GM12878 (cell line): ENCODE measurements around the gene PEX16. TPM values are rescaled to one million over a fixed set of nuclear protein-coding genes. Genes with fewer than 3 reads are reported as not detected.

Source experiments
- ATAC-seq: fragments of 200-7000 bp; cut with Tn5 transposase; 3 replicates; pipeline ENCODE4 v1.9.1; 2020; ENCODE audit warnings: mild to moderate bottlenecking, moderate library complexity
- BruUV-seq: library from RNA; stranded (reverse); fragments of 400-500 nt; replicated peaks from 2 replicates; lab custom pipeline; 2021; lab: Mats Ljungman, UMichigan
- CTCF ChIA-PET: fragments of 300-600 bp; sonication (Branson Sonifier 250); formaldehyde crosslinking; extraction: SDS; loops from one replicate; lab custom pipeline; 2021; ENCODE audit warnings: inconsistent platforms; lab: Yijun Ruan, JAX
- POLR2A ChIA-PET: fragments of 350-600 bp; formaldehyde crosslinking; extraction: SDS; loops from one replicate; lab custom pipeline; 2021; ENCODE audit warnings: inconsistent platforms; lab: Charles Lee
- RAD21 ChIA-PET: fragments of 300-600 bp; sonication (Branson Sonifier 250); formaldehyde crosslinking; loops from one replicate; lab custom pipeline; 2023; ENCODE audit warnings: antibody characterized with exemption; ENCODE audit not compliant: unreplicated experiment; lab: Charles Lee
- SMC1A ChIA-PET: fragments of 300-600 bp; sonication (Branson Sonifier 250); formaldehyde crosslinking; loops from one replicate; lab custom pipeline; 2023; ENCODE audit not compliant: unreplicated experiment, uncharacterized antibody; lab: Charles Lee
- DNase-seq: peaks from one replicate; pipeline ENCODE4 v3.0.0-alpha.2; 2011; ENCODE audit warnings: low read depth, low spot score
- FAIRE-seq: peaks from 3 replicates; lab custom pipeline; 2011; peaks lifted over from hg19 to GRCh38; lab: Jason Lieb, UNC
- H2AFZ ChIP-seq: 2 replicates; pipeline ENCODE4 v1.6.0; 2011; ENCODE audit warnings: low read depth, low read length, control low read depth; ENCODE audit not compliant: control insufficient read depth
- H3K27ac ChIP-seq: 2 replicates; pipeline ENCODE4 v1.5.1; 2011; ENCODE audit warnings: control low read depth; ENCODE audit not compliant: control insufficient read depth, insufficient read depth
- H3K27me3 ChIP-seq, 2 experiments: replicated peaks in 1 of 2; 2 replicates each; pipeline versions ENCODE4 v1.6.0 to v1.6.1; 2011; ENCODE audit warnings: low read length in 1 of 2; ENCODE audit not compliant: control insufficient read depth in 2 of 2, insufficient read depth in 2 of 2
- H3K36me3 ChIP-seq, 2 experiments: 2 replicates each; pipeline ENCODE4 v1.5.1; 2011; ENCODE audit warnings: low read length in 1 of 2; ENCODE audit not compliant: control insufficient read depth in 2 of 2, insufficient read depth in 2 of 2
- H3K4me1 ChIP-seq: 2 replicates; pipeline ENCODE4 v1.6.1; 2011; ENCODE audit warnings: mild to moderate bottlenecking, low read length, moderate library complexity, mixed read lengths; ENCODE audit not compliant: control insufficient read depth, insufficient read depth
- H3K4me2 ChIP-seq: 2 replicates; pipeline ENCODE4 v1.6.0; 2011; ENCODE audit warnings: control low read depth; ENCODE audit not compliant: control insufficient read depth, insufficient read depth
- H3K4me3 ChIP-seq: fragments of 200-600 bp; sonication (generic); 2 replicates; pipeline ENCODE4 v1.5.1; 2016
- H3K79me2 ChIP-seq: 2 replicates; pipeline ENCODE4 v1.6.0; 2011; ENCODE audit warnings: low read length; ENCODE audit not compliant: control insufficient read depth, insufficient read depth
- H3K9ac ChIP-seq: 2 replicates; pipeline ENCODE4 v1.8.0; 2011; ENCODE audit warnings: low read length, control low read depth, mixed read lengths; ENCODE audit not compliant: control insufficient read depth, insufficient read depth
- H3K9me3 ChIP-seq: replicated peaks from 3 replicates; pipeline ENCODE4 v1.5.1; 2011; ENCODE audit warnings: mild to moderate bottlenecking, low read length; ENCODE audit not compliant: control insufficient read depth, insufficient read depth
- H4K20me1 ChIP-seq: 2 replicates; pipeline ENCODE4 v1.6.0; 2011; ENCODE audit not compliant: control insufficient read depth, insufficient read depth
- CHD2 ChIP-seq: IDR thresholded peaks from 2 replicates; pipeline ENCODE4 v1.6.1; 2011; ENCODE audit warnings: low read depth, low read length, improper control_type of control experiment, borderline replicate concordance
- CHD4 ChIP-seq: fragments of 200-600 bp; sonication (generic); IDR thresholded peaks from 2 replicates; pipeline ENCODE4 v1.6.1; 2016; ENCODE audit warnings: mild to moderate bottlenecking
- CREB1 ChIP-seq: IDR thresholded peaks from 2 replicates; pipeline ENCODE4 v1.6.1; 2012; ENCODE audit warnings: low read depth, mild to moderate bottlenecking, inconsistent platforms
- FOXK2 ChIP-seq: fragments of 450-650 bp; IDR thresholded peaks from 2 replicates; pipeline ENCODE4 v1.6.1; 2017; ENCODE audit warnings: mild to moderate bottlenecking, moderate library complexity
- IKZF2 ChIP-seq, 2 experiments: fragments of 450-650 bp; IDR thresholded peaks; 2 replicates each; pipeline ENCODE4 v1.6.1; 2017; ENCODE audit warnings: mild to moderate bottlenecking in 2 of 2, moderate library complexity in 2 of 2
- JUNB ChIP-seq: IDR thresholded peaks from 2 replicates; pipeline ENCODE4 v1.6.1; 2016; ENCODE audit warnings: antibody characterized with exemption, mild to moderate bottlenecking
- MXI1 ChIP-seq: fragments of 150-350 bp; IDR thresholded peaks from 2 replicates; pipeline ENCODE4 v1.6.1; 2011; ENCODE audit warnings: low read depth, mild to moderate bottlenecking, inconsistent platforms, low read length, improper control_type of control experiment
- MYB ChIP-seq: fragments of 150-350 bp; IDR thresholded peaks from 2 replicates; pipeline ENCODE4 v1.6.1; 2014; ENCODE audit warnings: mild to moderate bottlenecking, low read depth, low read length, borderline replicate concordance
- RFX5 ChIP-seq: IDR thresholded peaks from 2 replicates; pipeline ENCODE4 v1.6.1; 2011; ENCODE audit warnings: low read depth, low read length, improper control_type of control experiment
- TAF1 ChIP-seq: IDR thresholded peaks from 2 replicates; pipeline ENCODE4 v1.6.1; 2011; ENCODE audit warnings: mild to moderate bottlenecking, low read depth, low read length, borderline replicate concordance
- TCF3 ChIP-seq: IDR thresholded peaks from 2 replicates; pipeline ENCODE4 v1.6.1; 2012; ENCODE audit warnings: low read depth, mild to moderate bottlenecking, low read length, borderline replicate concordance; ENCODE audit not compliant: insufficient read depth
- WGBS: methylation state at CpG from one replicate; pipeline ENCODE4 v1.1.6; 2016; ENCODE audit warnings: low lambda C conversion rate; ENCODE audit not compliant: insufficient replicate concordance, insufficient coverage; ENCODE audit errors: missing lambda C conversion rate; 5-methylcytosine and 5-hydroxymethylcytosine counted together
- in situ Hi-C: fragments of 300-500 bp; cut with MboI; formaldehyde crosslinking; loops from 9 replicates; pipeline ENCODE4 v1.14.3; 2018; ENCODE audit warnings: mixed read lengths
- intact Hi-C: fragments of 100-400 bp; cut with micrococcal nuclease; formaldehyde crosslinking; loops from one replicate; pipeline ENCODE4 v1.14.2; 2022; ENCODE audit not compliant: unreplicated experiment
- polyA plus RNA-seq, 11 experiments: library from polyadenylated mRNA; depleted of rRNA in 4 of 11; unstranded in 6 of 11; stranded (reverse) in 5 of 11; fragments of >200 nt; fragmentation: Nextera tagmentation in 4 of 11; fragmentation: Illumina TruSeq in 1 of 11; extraction: Ambion mirVana in 4 of 11; extraction: Trizol in 1 of 11; gene quantifications; 1 replicate in 1 of 11; 2 replicates in 10 of 11; pipeline versions ENCODE4 v1.2.1 to v1.2.3, GENCODE V29; 2011 to 2016; ENCODE audit warnings: inconsistent platforms in 2 of 11, missing spikeins in 2 of 11, low read depth in 1 of 11
- total RNA-seq, 4 experiments: library from RNA; depleted of rRNA in 3 of 4; stranded (reverse); fragments of >200 nt in 3 of 4; fragmentation: Illumina TruSeq in 1 of 4; extraction: Trizol in 1 of 4; gene quantifications; 2 replicates each; pipeline versions ENCODE4 v1.2.1 to v1.2.3, GENCODE V29; 2013 to 2021
- TF ChIP-seq, protein P1 (sequence below): fragments of 450-650 bp; IDR thresholded peaks from 2 replicates; pipeline ENCODE4 v1.6.1; 2017; ENCODE audit warnings: antibody characterized with exemption, mild to moderate bottlenecking, moderate library complexity
- TF ChIP-seq, protein P2 (sequence below): IDR thresholded peaks from 2 replicates; pipeline ENCODE4 v1.6.1; 2012; ENCODE audit warnings: low read depth, low read length, improper control_type of control experiment

Gene PEX16
- total and polyA plus RNA-seq, 10 of the 15 experiments (the other 5 are each of a cell fraction or from before 2014, with no cell fraction given), result 1.4 to 53.5 (median 27.6) TPM

DNA sequence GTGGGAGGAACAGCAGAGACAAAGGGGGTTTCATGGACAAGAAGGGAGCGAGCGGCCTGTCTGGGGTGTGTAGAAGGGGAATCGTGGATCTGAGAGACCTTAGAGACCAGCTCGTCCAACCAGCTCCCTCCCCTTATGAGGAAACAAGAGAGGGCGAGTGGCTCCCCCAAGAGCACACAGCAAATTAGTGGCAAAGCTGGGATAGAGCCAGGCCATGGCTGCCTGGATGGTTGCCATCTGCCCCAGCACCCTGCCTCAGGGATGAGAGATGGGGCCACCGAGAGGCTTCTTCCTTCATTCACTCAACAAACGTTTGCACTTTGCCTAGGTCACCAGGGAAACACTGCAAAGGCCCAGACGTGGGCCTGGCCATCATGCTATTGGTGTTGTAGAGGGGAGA, 28.1 kb downstream of the PEX16 start:
- DNase-seq (no peak), FAIRE-seq (no peak), ATAC-seq (no peak)
- RAD21 ChIA-PET, result no interaction called here
- no TSS peak for BruUV-seq
- H3K4me2 ChIP-seq, result no peak overlapping the region
- H3K4me3 ChIP-seq, result no peak overlapping the region
- WGBS, result 43% methylated on average over 8 of the region's 8 CpGs
- POLR2A ChIA-PET, result no interaction called here
- H3K9me3 ChIP-seq, result no peaks in the 10 kb centered on the region
- H3K9ac ChIP-seq, result no peak overlapping the region
- CTCF ChIA-PET, result no interaction called here
- H3K79me2 ChIP-seq, result no peaks in the 10 kb centered on the region
- H2AFZ ChIP-seq, result no peak overlapping the region
- SMC1A ChIA-PET, result interaction anchor here (0.6 to 1.6 kb wide), 3 partner anchors 9 to 159 kb away, joined by 3 read pairs; no protein-coding TSS in a partner anchor
- TF ChIP-seq, protein P1, sequence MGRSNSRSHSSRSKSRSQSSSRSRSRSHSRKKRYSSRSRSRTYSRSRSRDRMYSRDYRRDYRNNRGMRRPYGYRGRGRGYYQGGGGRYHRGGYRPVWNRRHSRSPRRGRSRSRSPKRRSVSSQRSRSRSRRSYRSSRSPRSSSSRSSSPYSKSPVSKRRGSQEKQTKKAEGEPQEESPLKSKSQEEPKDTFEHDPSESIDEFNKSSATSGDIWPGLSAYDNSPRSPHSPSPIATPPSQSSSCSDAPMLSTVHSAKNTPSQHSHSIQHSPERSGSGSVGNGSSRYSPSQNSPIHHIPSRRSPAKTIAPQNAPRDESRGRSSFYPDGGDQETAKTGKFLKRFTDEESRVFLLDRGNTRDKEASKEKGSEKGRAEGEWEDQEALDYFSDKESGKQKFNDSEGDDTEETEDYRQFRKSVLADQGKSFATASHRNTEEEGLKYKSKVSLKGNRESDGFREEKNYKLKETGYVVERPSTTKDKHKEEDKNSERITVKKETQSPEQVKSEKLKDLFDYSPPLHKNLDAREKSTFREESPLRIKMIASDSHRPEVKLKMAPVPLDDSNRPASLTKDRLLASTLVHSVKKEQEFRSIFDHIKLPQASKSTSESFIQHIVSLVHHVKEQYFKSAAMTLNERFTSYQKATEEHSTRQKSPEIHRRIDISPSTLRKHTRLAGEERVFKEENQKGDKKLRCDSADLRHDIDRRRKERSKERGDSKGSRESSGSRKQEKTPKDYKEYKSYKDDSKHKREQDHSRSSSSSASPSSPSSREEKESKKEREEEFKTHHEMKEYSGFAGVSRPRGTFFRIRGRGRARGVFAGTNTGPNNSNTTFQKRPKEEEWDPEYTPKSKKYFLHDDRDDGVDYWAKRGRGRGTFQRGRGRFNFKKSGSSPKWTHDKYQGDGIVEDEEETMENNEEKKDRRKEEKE, result no peak
- TF ChIP-seq TAF1 (no peak), IKZF2 (IDR thresholded peaks at IDR 0.05) (no peak), CREB1 (no peak), MYB (no peak), CHD2 (no peak), FOXK2 (no peak), MXI1 (no peak), TCF3 (no peak), JUNB (no peak), RFX5 (no peak), CHD4 (no peak)
- TF ChIP-seq, protein P2, sequence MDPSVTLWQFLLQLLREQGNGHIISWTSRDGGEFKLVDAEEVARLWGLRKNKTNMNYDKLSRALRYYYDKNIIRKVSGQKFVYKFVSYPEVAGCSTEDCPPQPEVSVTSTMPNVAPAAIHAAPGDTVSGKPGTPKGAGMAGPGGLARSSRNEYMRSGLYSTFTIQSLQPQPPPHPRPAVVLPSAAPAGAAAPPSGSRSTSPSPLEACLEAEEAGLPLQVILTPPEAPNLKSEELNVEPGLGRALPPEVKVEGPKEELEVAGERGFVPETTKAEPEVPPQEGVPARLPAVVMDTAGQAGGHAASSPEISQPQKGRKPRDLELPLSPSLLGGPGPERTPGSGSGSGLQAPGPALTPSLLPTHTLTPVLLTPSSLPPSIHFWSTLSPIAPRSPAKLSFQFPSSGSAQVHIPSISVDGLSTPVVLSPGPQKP, result no peak
- no peaks in the 10 kb centered on the region; a peak in 1 of 4 replicates for H3K27me3 ChIP-seq
- peaks cover 3% of the 10 kb centered on the region for H4K20me1 ChIP-seq
- in situ Hi-C loops (no loop called here), intact Hi-C loops (no loop called here)
- H3K27ac ChIP-seq, result no peak overlapping the region
- no peaks in the 10 kb centered on the region for H3K36me3 ChIP-seq
- H3K4me1 ChIP-seq, result no peaks in the 10 kb centered on the region
